Activated CD4-positive, alpha-beta T cell treated with anti-CD3 and anti-CD28 coated beads for 36 hours (primary cell): ENCODE results near the gene P2RY2. TPM values are rescaled to one million over a fixed set of nuclear protein-coding genes. Genes with fewer than 3 reads are reported as not detected.

Experiments
- ATAC-seq: fragments of 200-7000 bp; cut with Tn5 transposase; one replicate; pipeline ENCODE4 v1.10.0; 2021; ENCODE audit warnings: mild to moderate bottlenecking, moderate library complexity
- CTCF ChIA-PET: fragments of 350-600 bp; sonication (Branson Sonifier 250); formaldehyde crosslinking; loops from one replicate; lab custom pipeline; 2021; ENCODE audit warnings: antibody characterized with exemption; lab: Charles Lee
- POLR2A ChIA-PET: fragments of 350-600 bp; sonication (Branson Sonifier 250); formaldehyde crosslinking; loops from one replicate; lab custom pipeline; 2021; ENCODE audit warnings: antibody characterized with exemption, inconsistent platforms; lab: Charles Lee
- DNase-seq: peaks from one replicate; pipeline ENCODE4 v3.0.0-alpha.2; 2020
- H3K27ac Mint-ChIP-seq: one replicate; pipeline ENCODE4 v1.8.0; 2021; ENCODE audit warnings: mixed read lengths
- H3K27me3 Mint-ChIP-seq: one replicate; pipeline ENCODE4 v1.8.0; 2021; ENCODE audit warnings: mixed read lengths
- H3K36me3 Mint-ChIP-seq: one replicate; pipeline ENCODE4 v1.8.0; 2021; ENCODE audit warnings: low read depth, mixed read lengths
- H3K4me1 Mint-ChIP-seq: one replicate; pipeline ENCODE4 v1.8.0; 2021; ENCODE audit warnings: mixed read lengths
- H3K4me3 Mint-ChIP-seq: one replicate; pipeline ENCODE4 v1.8.0; 2021; ENCODE audit warnings: mild to moderate bottlenecking, moderate library complexity, mixed read lengths
- H3K9me3 Mint-ChIP-seq: one replicate; pipeline ENCODE4 v1.8.0; 2021; ENCODE audit warnings: low read depth, mixed read lengths
- intact Hi-C, 2 experiments: fragments of 100-400 bp; cut with DNase I in 1 of 2; cut with micrococcal nuclease in 1 of 2; formaldehyde crosslinking; loops; one replicate each; pipeline versions ENCODE4 v1.14.2 to v1.15.1; 2022 to 2024; cut with DNase I, micrococcal nuclease
- total RNA-seq, 2 experiments: library from RNA; stranded (reverse); gene quantifications; one replicate each; pipeline ENCODE4 v1.2.3, GENCODE V29; 2021

Gene P2RY2
- total RNA-seq, 2 experiments from 2014 or later: not detected

DNA sequence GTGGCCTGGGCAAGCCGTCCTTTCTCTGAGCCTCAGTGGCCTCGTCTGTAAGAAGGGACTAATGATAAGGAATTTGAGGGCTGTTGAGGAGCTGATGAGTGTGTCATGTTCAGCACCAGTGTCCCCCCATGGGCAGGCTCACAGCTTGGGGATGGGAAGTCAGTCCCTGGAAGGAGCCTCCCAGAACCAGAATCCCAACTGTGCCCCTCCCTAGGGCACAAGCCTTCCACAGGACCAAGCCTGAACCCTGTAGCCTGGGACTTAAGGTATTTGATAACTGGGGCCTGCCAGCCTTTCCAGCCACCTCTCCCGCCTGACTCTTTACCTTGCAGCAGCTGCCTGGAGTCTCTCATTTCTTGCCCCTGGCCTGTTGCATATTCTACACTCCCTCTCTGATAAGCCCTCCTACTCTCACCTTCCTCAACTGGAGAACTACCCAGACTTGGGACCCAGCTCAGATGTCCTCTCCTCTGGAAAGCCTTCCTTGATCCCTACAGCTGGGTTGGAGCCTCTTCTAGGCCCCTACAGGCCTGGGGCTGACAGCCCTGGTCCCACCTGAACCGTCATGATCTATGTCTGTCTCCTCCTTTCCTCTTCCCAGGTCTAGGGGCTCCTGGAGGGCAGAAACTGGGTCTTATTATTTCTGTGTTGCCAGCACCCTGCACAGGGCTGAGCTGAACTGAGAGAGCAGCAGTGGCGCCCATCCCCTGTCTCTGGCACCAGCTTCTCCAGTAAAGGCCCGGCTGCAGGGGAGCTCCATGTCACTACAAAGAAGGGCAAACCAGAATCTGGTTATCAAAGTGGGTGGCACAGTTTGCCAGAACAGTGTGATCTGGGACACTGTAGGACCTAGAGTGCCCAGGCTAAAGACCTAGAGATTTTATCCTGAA is 1.6 kb downstream of the P2RY2 start:
- POLR2A ChIA-PET: interaction anchor here (0.6 kb wide), 1 partner anchor 893 kb away, joined by 3 read pairs; no protein-coding TSS in a partner anchor
- CTCF ChIA-PET: interaction anchor here (0.6 to 1.9 kb wide), 7 partner anchors 10 to 724 kb away, joined by 3 to 7 read pairs (median 3); no protein-coding TSS in a partner anchor
- ATAC-seq (no peak), DNase-seq (no peak)
- peaks cover 21% of the 10 kb centered on the region for H3K27me3 Mint-ChIP-seq
- no peaks in the 10 kb centered on the region for H3K9me3 Mint-ChIP-seq
- H3K27ac Mint-ChIP-seq: no peak overlapping the region
- peak overlapping the region; percentile 40 for H3K4me3 Mint-ChIP-seq
- intact Hi-C loops: no loop called here
- H3K36me3 Mint-ChIP-seq: no peaks in the 10 kb centered on the region
- peaks cover 5% of the 10 kb centered on the region for H3K4me1 Mint-ChIP-seq

- no peak overlapping the region for H3K27ac Mint-ChIP-seq
- intact Hi-C loops: no loop called here
- ChIA-PET POLR2A (no interaction called here), CTCF (interaction anchor here (0.6 kb wide), 1 partner anchor 11 kb away, joined by 4 read pairs; no protein-coding TSS in a partner anchor)
- no peak for DNase-seq
- no peaks in the 10 kb centered on the region for H3K9me3 Mint-ChIP-seq
- H3K4me1 Mint-ChIP-seq: peaks cover 5% of the 10 kb centered on the region
- no peak for ATAC-seq
- peaks cover 21% of the 10 kb centered on the region for H3K27me3 Mint-ChIP-seq
- H3K36me3 Mint-ChIP-seq: no peaks in the 10 kb centered on the region
- no peak overlapping the region for H3K4me3 Mint-ChIP-seq
These were observed 3.4 kb downstream of the P2RY2 start for GRCh38 chr11:73221451-73221850.

DNA sequence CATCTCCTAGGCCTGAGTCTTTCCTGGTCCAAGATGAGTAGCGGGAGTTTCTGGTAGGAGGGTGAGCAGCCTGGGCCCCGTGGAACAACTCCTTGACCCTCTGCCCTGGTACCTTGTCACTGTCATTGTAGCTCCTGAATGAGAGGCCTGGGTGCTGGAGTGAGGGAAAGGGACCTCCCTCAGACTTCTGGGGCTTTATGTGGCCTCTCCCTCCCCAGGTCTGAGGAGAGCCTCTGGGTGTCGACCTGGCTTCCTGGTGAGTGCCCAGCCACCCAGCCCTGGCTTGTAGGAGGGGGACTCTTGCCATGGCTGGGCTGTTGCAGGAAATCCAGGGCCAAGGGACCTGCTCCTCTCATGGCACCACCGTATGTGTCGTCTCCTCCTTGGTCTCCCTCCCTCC is 3.9 kb downstream of the P2RY2 start:
- Mint-ChIP-seq H3K4me1 (peaks cover 5% of the 10 kb centered on the region), H3K27me3 (peaks cover 19% of the 10 kb centered on the region), H3K4me3 (no peak overlapping the region), H3K27ac (no peak overlapping the region), H3K36me3 (no peaks in the 10 kb centered on the region), H3K9me3 (no peaks in the 10 kb centered on the region)
- DNase-seq (no peak), ATAC-seq (no peak)
- intact Hi-C loops: no loop called here
- ChIA-PET CTCF (interaction anchor here (0.6 kb wide), 1 partner anchor 11 kb away, joined by 4 read pairs; no protein-coding TSS in a partner anchor), POLR2A (no interaction called here)

GRCh38 chr11:73223998-73224730 is 6.1 kb downstream of the P2RY2 start:
- POLR2A ChIA-PET: no interaction called here
- no peak for DNase-seq
- peaks cover under 1% of the 10 kb centered on the region for H3K4me1 Mint-ChIP-seq

GRCh38 chr11:73225001-73225686 is 7.1 kb downstream of the P2RY2 start:
- Mint-ChIP-seq H3K9me3 (no peaks in the 10 kb centered on the region), H3K27me3 (peaks cover 3% of the 10 kb centered on the region), H3K27ac (no peak overlapping the region), H3K4me3 (no peak overlapping the region), H3K4me1 (no peaks in the 10 kb centered on the region), H3K36me3 (no peaks in the 10 kb centered on the region)
- ChIA-PET CTCF (interaction anchor here (0.7 kb wide), 1 partner anchor 18 kb away, joined by 3 read pairs; no protein-coding TSS in a partner anchor), POLR2A (no interaction called here)
- intact Hi-C loops: no loop called here
- ATAC-seq (no peak), DNase-seq (no peak)

More at GRCh38 chr11:73223998-73224730, 6.1 kb downstream of the P2RY2 start:
- Mint-ChIP-seq H3K27ac (no peak overlapping the region), H3K36me3 (no peaks in the 10 kb centered on the region), H3K9me3 (no peaks in the 10 kb centered on the region), H3K4me3 (no peak overlapping the region), H3K27me3 (peaks cover 7% of the 10 kb centered on the region)
- intact Hi-C loops: no loop called here
- CTCF ChIA-PET: no interaction called here
- no peak for ATAC-seq

DNA sequence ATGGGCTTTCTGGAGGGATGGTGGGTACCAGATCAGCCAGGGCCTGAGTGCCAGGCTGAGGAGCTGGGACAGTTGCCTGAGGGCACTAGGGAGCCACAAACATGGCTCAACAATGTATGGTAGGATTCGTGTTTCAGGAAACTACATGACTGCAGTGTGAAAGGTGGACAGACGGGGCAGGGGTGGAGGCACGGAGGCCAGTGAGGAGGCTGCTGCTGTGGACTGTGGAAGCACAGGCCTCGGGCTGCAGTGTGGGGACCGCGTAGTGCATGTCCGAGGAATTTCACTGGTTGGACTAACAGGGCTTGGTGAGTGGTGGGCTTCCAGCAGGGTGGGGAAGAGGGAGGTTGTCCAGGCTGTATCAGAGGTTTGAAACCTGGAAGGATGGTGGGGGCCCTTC is 7.8 kb downstream of the P2RY2 start:
- intact Hi-C loops: no loop called here
- no peak overlapping the region for H3K27ac Mint-ChIP-seq
- no peaks in the 10 kb centered on the region for H3K9me3 Mint-ChIP-seq
- H3K27me3 Mint-ChIP-seq: no peaks in the 10 kb centered on the region
- H3K36me3 Mint-ChIP-seq: no peaks in the 10 kb centered on the region
- ATAC-seq (no peak), DNase-seq (no peak)
- POLR2A ChIA-PET: no interaction called here
- H3K4me3 Mint-ChIP-seq: no peak overlapping the region
- CTCF ChIA-PET: interaction anchor here (0.7 kb wide), 1 partner anchor 17 kb away, joined by 3 read pairs; no protein-coding TSS in a partner anchor
- no peaks in the 10 kb centered on the region for H3K4me1 Mint-ChIP-seq

GRCh38 chr11:73226297-73227006 is 8.4 kb downstream of the P2RY2 start:
- H3K27me3 Mint-ChIP-seq: no peaks in the 10 kb centered on the region
- H3K4me3 Mint-ChIP-seq: no peak overlapping the region
- no peaks in the 10 kb centered on the region for H3K9me3 Mint-ChIP-seq
- CTCF ChIA-PET: no interaction called here
- DNase-seq (no peak), ATAC-seq (no peak)
- no peaks in the 10 kb centered on the region for H3K36me3 Mint-ChIP-seq
- intact Hi-C loops: no loop called here
- no peak overlapping the region for H3K27ac Mint-ChIP-seq
- POLR2A ChIA-PET: no interaction called here
- H3K4me1 Mint-ChIP-seq: no peaks in the 10 kb centered on the region

- intact Hi-C loops: no loop called here
- CTCF ChIA-PET: no interaction called here
- DNase-seq: no peak
- Mint-ChIP-seq H3K27me3 (no peaks in the 10 kb centered on the region), H3K36me3 (no peaks in the 10 kb centered on the region), H3K4me1 (no peaks in the 10 kb centered on the region), H3K9me3 (no peaks in the 10 kb centered on the region), H3K4me3 (no peak overlapping the region), H3K27ac (no peak overlapping the region)
- POLR2A ChIA-PET: no interaction called here
- ATAC-seq: no peak
These were observed 9.6 kb downstream of the P2RY2 start for GRCh38 chr11:73227571-73228211.

- Mint-ChIP-seq H3K27ac (no peak overlapping the region), H3K4me3 (no peak overlapping the region), H3K9me3 (no peaks in the 10 kb centered on the region), H3K27me3 (no peaks in the 10 kb centered on the region), H3K4me1 (no peaks in the 10 kb centered on the region), H3K36me3 (no peaks in the 10 kb centered on the region)
- ChIA-PET POLR2A (no interaction called here), CTCF (interaction anchor here (1.4 kb wide), 1 partner anchor 9 kb away, joined by 3 read pairs; no protein-coding TSS in a partner anchor)
- no peak for ATAC-seq
- no peak for DNase-seq
- intact Hi-C loops: no loop called here
These were observed 10.4 kb downstream of the P2RY2 start for GRCh38 chr11:73228268-73229134.
